K562 (cell line): ENCODE results near the gene SMNDC1. TPM values are rescaled to one million over a fixed set of nuclear protein-coding genes. Genes with fewer than 3 reads are reported as not detected.

Experiments used
- ATAC-seq: fragments of 200-7000 bp; cut with Tn5 transposase; 3 replicates; pipeline ENCODE4 v1.9.1; 2020; ENCODE audit warnings: moderate library complexity
- BruUV-seq: library from RNA; stranded (reverse); fragments of 400-500 nt; replicated peaks from 2 replicates; lab custom pipeline; 2021; lab: Mats Ljungman, UMichigan
- CTCF ChIA-PET: fragments of 300-600 bp; formaldehyde crosslinking; extraction: SDS; loops from one replicate; lab custom pipeline; 2021; ENCODE audit warnings: low intra/inter-chr PET ratio; lab: Yijun Ruan, JAX
- POLR2A ChIA-PET: fragments of 300-600, 350-650 bp; sonication (Branson Sonifier 250); formaldehyde crosslinking; extraction: SDS; loops from one replicate; lab custom pipeline; 2021; ENCODE audit warnings: antibody characterized with exemption, inconsistent platforms; lab: Yijun Ruan, JAX
- DNase-seq, 4 experiments: peaks; one replicate each; pipeline versions ENCODE4 v3.0.0 to v3.0.0-alpha.2; 2011 to 2018; ENCODE audit warnings: low spot score in 3 of 4, mixed read lengths in 3 of 4; ENCODE audit errors: extremely low read depth in 1 of 4
- FAIRE-seq: peaks from 2 replicates; lab custom pipeline; 2011; peaks lifted over from hg19 to GRCh38; lab: Jason Lieb, UNC
- H2AFZ ChIP-seq: 2 replicates; pipeline ENCODE4 v1.6.0; 2011; ENCODE audit warnings: low read depth, low read length, control low read depth, inconsistent platforms
- H3K27ac ChIP-seq: fragments of 200-600 bp; 3 replicates; pipeline ENCODE4 v1.8.0; 2011; ENCODE audit warnings: low read depth, mild to moderate bottlenecking, control low read depth, inconsistent platforms, low read length, moderate library complexity, mixed read lengths; ENCODE audit errors: extremely low read depth
- H3K27me3 ChIP-seq, 2 experiments: fragments of 300-600 bp in 1 of 2; 2 replicates in 1 of 2; 3 replicates in 1 of 2; pipeline versions ENCODE4 v1.6.0 to v1.8.0; 2011; ENCODE audit warnings: inconsistent platforms in 2 of 2, low read length in 2 of 2, mild to moderate bottlenecking in 1 of 2, mixed read lengths in 1 of 2, moderate library complexity in 1 of 2; ENCODE audit not compliant: control insufficient read depth in 2 of 2, insufficient read depth in 2 of 2
- H3K36me3 ChIP-seq: fragments of 300-600 bp; 3 replicates; pipeline ENCODE4 v1.8.0; 2011; ENCODE audit warnings: mild to moderate bottlenecking, low read length, inconsistent platforms; ENCODE audit not compliant: control insufficient read depth, insufficient read depth
- H3K4me1 ChIP-seq, 2 experiments: fragments of 200-600 bp in 1 of 2; replicated peaks in 1 of 2; 2 replicates in 1 of 2; 3 replicates in 1 of 2; pipeline versions ENCODE4 v1.5.1 to v1.8.0; 2011; ENCODE audit warnings: inconsistent platforms in 2 of 2, low read length in 2 of 2, mild to moderate bottlenecking in 1 of 2, mixed read lengths in 1 of 2, moderate library complexity in 1 of 2; ENCODE audit not compliant: control insufficient read depth in 2 of 2, insufficient read depth in 2 of 2
- H3K4me2 ChIP-seq: 2 replicates; pipeline ENCODE4 v1.6.1; 2011; ENCODE audit warnings: low read length, control low read depth, inconsistent platforms, mixed read lengths; ENCODE audit not compliant: insufficient read depth
- H3K4me3 ChIP-seq: fragments of 200-600 bp; sonication (generic), shearing (Covaris generic); 2 replicates; pipeline ENCODE4 v1.5.1; 2016; ENCODE audit warnings: control low read depth, inconsistent platforms
- H3K79me2 ChIP-seq: fragments of 200-600 bp; 3 replicates; pipeline ENCODE4 v1.8.0; 2011; ENCODE audit warnings: low read length, inconsistent platforms; ENCODE audit not compliant: control insufficient read depth, insufficient read depth
- H3K9ac ChIP-seq, 2 experiments: 2 replicates each; pipeline versions ENCODE4 v1.6.0 to v1.6.1; 2011; ENCODE audit warnings: low read depth in 2 of 2, low read length in 2 of 2, control low read depth in 1 of 2, inconsistent platforms in 1 of 2, mild to moderate bottlenecking in 1 of 2, mixed read lengths in 1 of 2; ENCODE audit not compliant: insufficient read depth in 1 of 2
- H3K9me1 ChIP-seq: one replicate; pipeline ENCODE4 v1.6.0; 2011; ENCODE audit warnings: inconsistent platforms, mild to moderate bottlenecking, low read length, moderate library complexity; ENCODE audit not compliant: control insufficient read depth, insufficient read depth
- H3K9me3 ChIP-seq: replicated peaks from 2 replicates; pipeline ENCODE4 v1.5.1; 2011; ENCODE audit warnings: low read depth, low read length, inconsistent platforms; ENCODE audit not compliant: control insufficient read depth, insufficient read depth
- H4K20me1 ChIP-seq: replicated peaks from 2 replicates; pipeline ENCODE4 v1.6.1; 2011; ENCODE audit warnings: low read length, inconsistent platforms, mixed read lengths; ENCODE audit not compliant: control insufficient read depth, insufficient read depth
- ATF6 ChIP-seq: sonication (generic); formaldehyde crosslinking; IDR thresholded peaks from 2 replicates; pipeline ENCODE4 v1.4.0; 2020; ENCODE audit warnings: mild to moderate bottlenecking, missing genetic modification reagents
- CEBPG ChIP-seq, 3 experiments: fragments of 200-800 bp in 1 of 3; sonication (Bioruptor generic) in 1 of 3; sonication (generic) in 1 of 3; formaldehyde crosslinking in 1 of 3; IDR thresholded peaks in 2 of 3; conservative IDR thresholded peaks in 1 of 3; 2 replicates each; pipeline versions ENCODE4 v1.6.1 to v1.8.0; 2016 to 2022; ENCODE audit warnings: missing compliant biosample characterization in 2 of 3, missing genetic modification characterization in 2 of 3, mild to moderate bottlenecking in 1 of 3, missing genetic modification reagents in 1 of 3
- CREB5 ChIP-seq: fragments of 250-450 bp; sonication (Bioruptor Pico); IDR thresholded peaks from 2 replicates; pipeline ENCODE4 v1.5.0; 2020; ENCODE audit warnings: mild to moderate bottlenecking
- MBD2 ChIP-seq: sonication (generic); IDR thresholded peaks from 2 replicates; pipeline ENCODE4 v1.6.1; 2016; ENCODE audit warnings: low read depth, borderline replicate concordance
- PYGO2 ChIP-seq: fragments of 450-650 bp; IDR thresholded peaks from 2 replicates; pipeline ENCODE4 v1.6.1; 2016; ENCODE audit warnings: mild to moderate bottlenecking, missing genetic modification characterization, moderate library complexity, missing compliant biosample characterization
- SMAD1 ChIP-seq: fragments of 150-350 bp; IDR thresholded peaks from 2 replicates; pipeline ENCODE4 v1.6.1; 2014; ENCODE audit warnings: low read length, low read depth; ENCODE audit not compliant: partially characterized antibody
- ZEB2 ChIP-seq: fragments of 450-650 bp; IDR thresholded peaks from 2 replicates; pipeline ENCODE4 v1.6.1; 2016
- ZNF197 ChIP-seq: fragments of 200-800 bp; sonication (Bioruptor generic); IDR thresholded peaks from 2 replicates; pipeline ENCODE4 v1.6.1; 2016; ENCODE audit warnings: low read depth, missing genetic modification characterization, missing compliant biosample characterization
- WGBS: fragments of 100-300 bp; shearing (Covaris generic); methylation state at CpG from one replicate; pipeline ENCODE4 v1.1.6; 2016; ENCODE audit warnings: low coverage, mixed read lengths; ENCODE audit not compliant: insufficient coverage; ENCODE audit errors: missing lambda C conversion rate; 5-methylcytosine and 5-hydroxymethylcytosine counted together
- in situ Hi-C: fragments of 300-500 bp; cut with MboI; formaldehyde crosslinking; loops from 4 replicates; pipeline ENCODE4 v1.15.0; 2018; ENCODE audit warnings: inconsistent platforms, mixed read lengths
- intact Hi-C: fragments of 100-400 bp; cut with micrococcal nuclease; formaldehyde crosslinking; loops from 2 replicates; pipeline ENCODE4 v1.14.2; 2022
- polyA plus RNA-seq, 8 experiments: library from polyadenylated mRNA; depleted of rRNA in 4 of 8; stranded (reverse) in 5 of 8; unstranded in 3 of 8; fragments of >200 nt; fragmentation: Nextera tagmentation in 2 of 8; fragmentation: Illumina TruSeq in 1 of 8; extraction: Ambion mirVana in 2 of 8; extraction: Trizol in 1 of 8; gene quantifications; 2 replicates each; pipeline versions ENCODE4 v1.2.1 to v1.2.3, GENCODE V29; 2011 to 2014; ENCODE audit warnings: inconsistent platforms in 1 of 8, missing spikeins in 1 of 8
- total RNA-seq, 7 experiments: library from RNA; depleted of rRNA in 6 of 7; stranded (reverse); fragments of >200 nt in 6 of 7; fragmentation: Illumina TruSeq in 2 of 7; extraction: Trizol in 2 of 7; gene quantifications; 2 replicates each; pipeline versions ENCODE4 v1.2.1 to v1.2.3, GENCODE V29; 2011 to 2021; ENCODE audit warnings: low replicate concordance in 1 of 7
- TF ChIP-seq, protein P1 (sequence below): fragments of 200-400 bp; formaldehyde crosslinking; IDR thresholded peaks from 2 replicates; pipeline ENCODE4 v1.6.1; 2017; ENCODE audit warnings: mild to moderate bottlenecking, low read depth, low read length, moderate library complexity
- TF ChIP-seq, protein P2 (sequence below): fragments of 450-650 bp; formaldehyde crosslinking; IDR thresholded peaks from 2 replicates; pipeline ENCODE4 v1.4.0; 2020; ENCODE audit warnings: mild to moderate bottlenecking, moderate library complexity
- TF ChIP-seq, protein P3 (sequence below): fragments of 200-800 bp; sonication (Bioruptor generic); IDR thresholded peaks from 2 replicates; pipeline ENCODE4 v1.6.1; 2017; ENCODE audit warnings: missing genetic modification characterization, missing compliant biosample characterization

The SMNDC1 gene
- total and polyA plus RNA-seq, 9 of the 15 experiments (the other 6 are each of a cell fraction or from before 2014, with no cell fraction given) = 6.8 to 35.8 (median 12.3) TPM

DNA sequence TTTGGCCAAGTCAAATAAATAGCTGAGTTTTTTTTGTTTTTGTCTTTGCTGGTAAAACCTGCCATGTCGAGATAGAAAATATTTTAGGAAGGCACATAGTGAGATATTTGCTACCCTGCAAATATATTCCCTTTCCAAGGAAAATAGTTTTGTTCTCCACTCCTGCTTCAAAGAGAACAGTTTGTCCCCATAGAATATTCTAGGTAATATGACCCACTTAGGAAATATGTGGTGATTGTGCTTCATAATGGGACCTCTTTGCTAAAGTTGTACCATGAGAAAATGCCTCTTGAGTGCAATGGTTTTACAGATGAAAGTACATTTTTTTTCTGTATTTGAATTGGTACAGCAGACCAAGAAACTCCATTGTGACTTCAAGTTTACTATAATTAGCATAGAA lies 41.6 kb downstream of the SMNDC1 start:
- no peak for DNase-seq
- Histone ChIP-seq H4K20me1 (no peaks in the 10 kb centered on the region), H3K4me2 (no peak overlapping the region), H3K9ac (no peak overlapping the region), H3K9me1 (no peaks in the 10 kb centered on the region), H3K79me2 (peaks cover 19% of the 10 kb centered on the region), H3K27me3 (no peaks in the 10 kb centered on the region), H3K9me3 (no peaks in the 10 kb centered on the region), H2AFZ (no peak overlapping the region), H3K4me3 (no peak overlapping the region), H3K27ac (no peak overlapping the region), H3K36me3 (no peaks in the 10 kb centered on the region; the same call in 2 of the 3 replicates), H3K4me1 (peaks cover 5 to 19% of the 10 kb centered on the region in 2 experiments; a peak in 3 of 5 replicates)
- WGBS = 68% methylated on average over 1 of the region's 1 CpG
- ChIA-PET POLR2A (no interaction called here), CTCF (no interaction called here)
- intact Hi-C loops (no loop called here), in situ Hi-C loops (loop anchor here (10.0 kb wide), 1 partner anchor 378 kb away; no protein-coding TSS in a partner anchor)
- no TSS peak for BruUV-seq
- ATAC-seq = no peak
- no peak for FAIRE-seq
- TF ChIP-seq CEBPG (CRISPR knock-in tag; IDR thresholded peaks at IDR 0.05) (no peak), CEBPG (tag; conservative IDR thresholded peaks at IDR 0.05 in 1 of 2, IDR thresholded peaks at IDR 0.05 in 1 of 2) (no peak), ATF6 (no peak), SMAD1 (no peak), CREB5 (CRISPR knock-in tag) (no peak), ZEB2 (no peak), ZNF197 (CRISPR knock-in tag) (no peak), PYGO2 (tag) (no peak), MBD2 (no peak)
- TF ChIP-seq, protein P1, sequence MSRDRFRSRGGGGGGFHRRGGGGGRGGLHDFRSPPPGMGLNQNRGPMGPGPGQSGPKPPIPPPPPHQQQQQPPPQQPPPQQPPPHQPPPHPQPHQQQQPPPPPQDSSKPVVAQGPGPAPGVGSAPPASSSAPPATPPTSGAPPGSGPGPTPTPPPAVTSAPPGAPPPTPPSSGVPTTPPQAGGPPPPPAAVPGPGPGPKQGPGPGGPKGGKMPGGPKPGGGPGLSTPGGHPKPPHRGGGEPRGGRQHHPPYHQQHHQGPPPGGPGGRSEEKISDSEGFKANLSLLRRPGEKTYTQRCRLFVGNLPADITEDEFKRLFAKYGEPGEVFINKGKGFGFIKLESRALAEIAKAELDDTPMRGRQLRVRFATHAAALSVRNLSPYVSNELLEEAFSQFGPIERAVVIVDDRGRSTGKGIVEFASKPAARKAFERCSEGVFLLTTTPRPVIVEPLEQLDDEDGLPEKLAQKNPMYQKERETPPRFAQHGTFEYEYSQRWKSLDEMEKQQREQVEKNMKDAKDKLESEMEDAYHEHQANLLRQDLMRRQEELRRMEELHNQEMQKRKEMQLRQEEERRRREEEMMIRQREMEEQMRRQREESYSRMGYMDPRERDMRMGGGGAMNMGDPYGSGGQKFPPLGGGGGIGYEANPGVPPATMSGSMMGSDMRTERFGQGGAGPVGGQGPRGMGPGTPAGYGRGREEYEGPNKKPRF = no peak
- TF ChIP-seq, protein P2, sequence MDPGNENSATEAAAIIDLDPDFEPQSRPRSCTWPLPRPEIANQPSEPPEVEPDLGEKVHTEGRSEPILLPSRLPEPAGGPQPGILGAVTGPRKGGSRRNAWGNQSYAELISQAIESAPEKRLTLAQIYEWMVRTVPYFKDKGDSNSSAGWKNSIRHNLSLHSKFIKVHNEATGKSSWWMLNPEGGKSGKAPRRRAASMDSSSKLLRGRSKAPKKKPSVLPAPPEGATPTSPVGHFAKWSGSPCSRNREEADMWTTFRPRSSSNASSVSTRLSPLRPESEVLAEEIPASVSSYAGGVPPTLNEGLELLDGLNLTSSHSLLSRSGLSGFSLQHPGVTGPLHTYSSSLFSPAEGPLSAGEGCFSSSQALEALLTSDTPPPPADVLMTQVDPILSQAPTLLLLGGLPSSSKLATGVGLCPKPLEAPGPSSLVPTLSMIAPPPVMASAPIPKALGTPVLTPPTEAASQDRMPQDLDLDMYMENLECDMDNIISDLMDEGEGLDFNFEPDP (CRISPR knock-in tag) = no peak
- TF ChIP-seq, protein P3, sequence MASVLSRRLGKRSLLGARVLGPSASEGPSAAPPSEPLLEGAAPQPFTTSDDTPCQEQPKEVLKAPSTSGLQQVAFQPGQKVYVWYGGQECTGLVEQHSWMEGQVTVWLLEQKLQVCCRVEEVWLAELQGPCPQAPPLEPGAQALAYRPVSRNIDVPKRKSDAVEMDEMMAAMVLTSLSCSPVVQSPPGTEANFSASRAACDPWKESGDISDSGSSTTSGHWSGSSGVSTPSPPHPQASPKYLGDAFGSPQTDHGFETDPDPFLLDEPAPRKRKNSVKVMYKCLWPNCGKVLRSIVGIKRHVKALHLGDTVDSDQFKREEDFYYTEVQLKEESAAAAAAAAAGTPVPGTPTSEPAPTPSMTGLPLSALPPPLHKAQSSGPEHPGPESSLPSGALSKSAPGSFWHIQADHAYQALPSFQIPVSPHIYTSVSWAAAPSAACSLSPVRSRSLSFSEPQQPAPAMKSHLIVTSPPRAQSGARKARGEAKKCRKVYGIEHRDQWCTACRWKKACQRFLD = no peak
